GM13977 (cell line): ENCODE results near the gene GBE1.
A peak's percentile ranks its signal among the peaks of the same experiment; 100 is the strongest.

Experiments used
- DNase-seq: peaks from one replicate; pipeline ENCODE4 v3.0.0; 2012; ENCODE audit warnings: low spot score
- CTCF ChIP-seq: IDR thresholded peaks from 2 replicates; pipeline ENCODE4 v1.5.1; 2012; ENCODE audit warnings: mild to moderate bottlenecking, control low read depth; ENCODE audit not compliant: insufficient read depth; ENCODE audit errors: extremely low read depth, missing control alignments
- in situ Hi-C: fragments of 300-500 bp; cut with MboI; formaldehyde crosslinking; loops from one replicate; pipeline ENCODE4 v1.12.0; 2022; ENCODE audit warnings: low sequenced_read_pairs, low pct_unique_long_range_greater_than_20kb, mixed read lengths, inconsistent platforms; ENCODE audit not compliant: unreplicated experiment

The GBE1 gene

DNA sequence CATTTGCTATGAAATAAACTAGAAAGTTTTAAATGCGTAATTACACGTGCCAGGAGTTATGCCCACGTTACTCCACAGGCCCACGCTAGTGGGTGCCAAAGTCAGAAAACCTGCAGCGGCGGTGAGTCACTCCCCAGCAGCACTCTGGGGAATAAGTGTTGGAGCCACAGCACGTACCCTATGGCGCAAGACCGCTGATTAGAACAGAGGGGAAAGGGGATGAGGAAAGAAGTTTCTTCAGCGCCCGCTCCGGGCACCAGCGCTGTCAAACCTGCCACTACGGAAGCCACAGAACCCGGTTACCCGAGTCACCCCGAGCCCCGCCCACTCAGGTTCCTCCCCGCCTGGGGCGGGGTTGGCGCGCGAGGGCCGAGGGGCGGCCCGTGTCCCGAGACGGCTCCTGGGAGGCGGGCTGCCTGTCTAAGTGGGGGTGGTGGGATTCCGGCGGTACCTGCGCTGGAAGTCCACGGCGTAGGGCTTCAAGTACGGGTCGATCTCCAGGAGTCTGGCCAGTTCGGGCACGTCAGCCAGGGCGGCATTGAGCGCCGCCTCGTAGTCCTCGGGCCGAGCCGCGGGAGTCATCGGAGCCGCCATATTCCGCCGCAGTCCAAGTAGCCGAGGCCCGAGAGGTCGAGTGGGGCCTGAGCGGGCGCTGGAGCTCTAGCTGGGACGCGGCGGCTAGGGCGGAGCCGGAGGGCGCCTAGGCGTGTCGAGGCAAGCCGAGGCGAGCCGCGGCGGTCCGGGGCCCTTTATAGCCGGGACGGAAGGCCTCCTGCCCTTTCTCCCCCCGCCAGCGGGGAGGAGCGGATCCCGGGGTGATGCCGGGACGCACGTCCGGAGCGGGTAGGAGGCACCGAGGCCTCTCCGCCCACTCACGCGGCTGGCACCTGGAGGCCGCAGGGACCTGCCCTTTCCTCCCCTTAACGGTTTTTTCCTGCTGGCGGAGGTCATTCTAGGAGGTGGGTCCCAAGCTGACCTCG, at the start of gene GBE1:
Gene GBE1 (minus strand): TSS at position 722 of the 980 bp plus-strand sequence. CDS start 128 bp downstream, at position 594.
- in situ Hi-C loops, result no loop called here
- DNase-seq, result peak; percentile 91
- peak; percentile 34 for TF ChIP-seq CTCF

- DNase-seq, result no peak
- TF ChIP-seq CTCF, result no peak
- in situ Hi-C loops, result no loop called here
These were observed 47.5 kb upstream of the GBE1 start for GRCh38 chr3:81808900-81809299.

GRCh38 chr3:81799403-81799802, 38.0 kb upstream of the GBE1 start:
- no peak for DNase-seq
- no peak for TF ChIP-seq CTCF
- in situ Hi-C loops, result no loop called here

DNA sequence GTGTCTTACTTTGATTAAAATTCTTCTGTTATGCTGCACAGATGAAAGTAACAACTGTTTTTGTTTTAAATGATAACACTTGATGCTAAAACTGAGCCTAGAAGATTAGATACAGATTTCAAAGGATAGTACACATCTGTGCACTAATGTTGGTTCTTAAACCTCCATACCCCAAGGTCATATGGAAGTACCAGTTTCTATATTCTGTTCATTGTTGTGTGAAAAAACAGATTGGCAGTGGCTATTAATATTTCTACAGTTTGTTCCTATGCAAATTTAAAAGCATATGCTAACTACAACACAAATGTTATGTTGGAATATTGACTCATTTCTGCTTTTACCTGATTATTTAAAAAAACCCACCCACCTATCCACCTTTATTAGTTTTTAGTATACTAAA, 32.0 kb upstream of the GBE1 start:
- TF ChIP-seq CTCF, result no peak
- in situ Hi-C loops, result no loop called here
- DNase-seq, result no peak

- in situ Hi-C loops, result no loop called here
- no peak for TF ChIP-seq CTCF
- no peak for DNase-seq
These were observed 28.7 kb upstream of the GBE1 start for GRCh38 chr3:81790117-81790516.

DNA sequence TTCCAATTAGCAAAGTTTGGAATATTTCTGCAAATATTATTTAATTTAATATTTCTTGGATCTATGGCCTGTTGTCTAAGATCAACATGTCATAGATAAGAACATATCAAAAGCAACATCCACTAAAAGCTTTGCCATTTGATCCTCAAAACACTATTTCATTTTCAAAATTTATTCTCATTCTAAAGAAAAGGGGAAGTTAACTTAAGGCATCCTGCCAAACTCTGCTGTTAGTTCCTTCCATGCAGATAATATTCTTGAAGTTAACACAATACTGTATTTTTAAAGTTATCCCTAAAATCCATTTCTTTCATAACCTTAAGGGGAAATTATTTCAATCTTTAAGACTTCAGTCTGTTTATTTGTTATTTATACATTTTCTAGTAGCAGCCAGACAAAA, 28.2 kb upstream of the GBE1 start:
- no peak for DNase-seq
- no peak for TF ChIP-seq CTCF
- in situ Hi-C loops, result no loop called here

- in situ Hi-C loops, result no loop called here
- DNase-seq, result peak; percentile 26
- TF ChIP-seq CTCF, result no peak
These were observed 27.2 kb upstream of the GBE1 start for GRCh38 chr3:81788610-81789009.
